Colonic mucosa (tissue), 4 donors: ENCODE results near the gene ANKRD29. TPM values are rescaled to one million over a fixed set of nuclear protein-coding genes. Genes with fewer than 3 reads are reported as not detected.

Experiments used
- DNase-seq: peaks from one replicate; pipeline ENCODE4 v3.0.0-alpha.2; 2020
- H3K27ac ChIP-seq: fragments of 200-600 bp; one replicate; pipeline ENCODE4 v1.8.0; 2021
- H3K27me3 ChIP-seq: fragments of 200-600 bp; one replicate; pipeline ENCODE4 v1.8.0; 2021
- H3K36me3 ChIP-seq: fragments of 200-600 bp; one replicate; pipeline ENCODE4 v1.8.0; 2021
- H3K4me1 ChIP-seq: fragments of 200-600 bp; one replicate; pipeline ENCODE4 v1.8.0; 2021; ENCODE audit warnings: mild to moderate bottlenecking
- H3K4me3 ChIP-seq: fragments of 200-600 bp; one replicate; pipeline ENCODE4 v1.8.0; 2021
- H3K9ac ChIP-seq, 2 donors: one replicate each; pipeline ENCODE4 v1.7.0; 2013; ENCODE audit warnings: control low read depth in 2 of 2, low read depth in 2 of 2, low read length in 2 of 2
- H3K9me3 ChIP-seq: fragments of 200-600 bp; one replicate; pipeline ENCODE4 v1.8.0; 2021
- intact Hi-C: fragments of 100-400 bp; cut with DNase I; formaldehyde crosslinking; loops from one replicate; pipeline ENCODE4 v1.14.1; 2022
- total RNA-seq, 2 donors: library from RNA; stranded (reverse); fragmentation: NEBNext Ultra II Directional in 1 of 2; extraction: Animal tissue kit (Norgen Biotek cat#: 25700) in 1 of 2; gene quantifications; one replicate each; pipeline ENCODE4 v1.2.1, GENCODE V29; 2021
- TF ChIP-seq, protein P1 (sequence below): fragments of 200-600 bp; IDR thresholded peaks from one replicate; pipeline ENCODE4 v1.8.0; 2022; ENCODE audit warnings: antibody characterized with exemption, mild to moderate bottlenecking
- donor health status: healthy.
- donor health status: DM: no; HTN: no; CAD: no.
- donor health status: DM: no; HTN: no; CAD: no.

ANKRD29 gene
- total RNA-seq, 2 donors from 2014 or later, result 1.0 to 1.1 TPM

GRCh38 chr18:23550898-23551297 lies 111.8 kb downstream of the ANKRD29 start:
- H3K4me1 ChIP-seq, result no peaks in the 10 kb centered on the region
- TF ChIP-seq, protein P1, sequence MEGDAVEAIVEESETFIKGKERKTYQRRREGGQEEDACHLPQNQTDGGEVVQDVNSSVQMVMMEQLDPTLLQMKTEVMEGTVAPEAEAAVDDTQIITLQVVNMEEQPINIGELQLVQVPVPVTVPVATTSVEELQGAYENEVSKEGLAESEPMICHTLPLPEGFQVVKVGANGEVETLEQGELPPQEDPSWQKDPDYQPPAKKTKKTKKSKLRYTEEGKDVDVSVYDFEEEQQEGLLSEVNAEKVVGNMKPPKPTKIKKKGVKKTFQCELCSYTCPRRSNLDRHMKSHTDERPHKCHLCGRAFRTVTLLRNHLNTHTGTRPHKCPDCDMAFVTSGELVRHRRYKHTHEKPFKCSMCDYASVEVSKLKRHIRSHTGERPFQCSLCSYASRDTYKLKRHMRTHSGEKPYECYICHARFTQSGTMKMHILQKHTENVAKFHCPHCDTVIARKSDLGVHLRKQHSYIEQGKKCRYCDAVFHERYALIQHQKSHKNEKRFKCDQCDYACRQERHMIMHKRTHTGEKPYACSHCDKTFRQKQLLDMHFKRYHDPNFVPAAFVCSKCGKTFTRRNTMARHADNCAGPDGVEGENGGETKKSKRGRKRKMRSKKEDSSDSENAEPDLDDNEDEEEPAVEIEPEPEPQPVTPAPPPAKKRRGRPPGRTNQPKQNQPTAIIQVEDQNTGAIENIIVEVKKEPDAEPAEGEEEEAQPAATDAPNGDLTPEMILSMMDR, result no peak
- no peak overlapping the region for H3K4me3 ChIP-seq
- intact Hi-C loops, result no loop called here
- H3K27me3 ChIP-seq, result no peaks in the 10 kb centered on the region
- DNase-seq, result no peak
- H3K9me3 ChIP-seq, result no peaks in the 10 kb centered on the region
- no peak overlapping the region for H3K27ac ChIP-seq
- no peak overlapping the region for H3K9ac ChIP-seq
- peaks cover 13% of the 10 kb centered on the region for H3K36me3 ChIP-seq

Other genes with a start within 250 kb of the ANKRD29 start
- gene RIOK3, start 209.6 kb downstream of the ANKRD29 start, total RNA-seq, result 100 to 1,000 TPM in 1 of 2 donors, 10 to 100 TPM in 1; 76.6 to 165 TPM
- gene RMC1, start 159.4 kb downstream of the ANKRD29 start, total RNA-seq, result 10 to 100 TPM; 28.4 to 34.9 TPM
- 10 to 100 TPM; 29.9 to 32.3 TPM for gene NPC1, start 76.4 kb downstream of the ANKRD29 start, total RNA-seq
- 10 to 100 TPM; 31.9 to 41.3 TPM for gene LAMA3, start 26.5 kb upstream of the ANKRD29 start, total RNA-seq